ENCODE results near the gene AATK.

AATK gene

GRCh38 chr17:81204578-81204977, 38.6 kb upstream of the AATK start:
- peaks cover 0 to 27% (median 13%) of the 10 kb centered on the region in 4 donors for H3K4me1 ChIP-seq
- H3K27ac ChIP-seq, result no peak overlapping the region
- H3K9me3 ChIP-seq, result no peaks in the 10 kb centered on the region
- H3K27me3 ChIP-seq, result no peaks in the 10 kb centered on the region
- DNase-seq, result no peak
- peaks cover 0 to 43% (median 0%) of the 10 kb centered on the region in 3 donors for H3K36me3 ChIP-seq
- no peak for TF ChIP-seq CTCF (IDR thresholded peaks at IDR 0.05)
- H3K4me3 ChIP-seq, result no peak overlapping the region
- intact Hi-C loops (cut with DNase I; ENCODE audit: low total_unique reads), result no loop called here

- Histone ChIP-seq H3K27me3 (no peaks in the 10 kb centered on the region), H3K9me3 (no peaks in the 10 kb centered on the region), H3K4me3 (no peak overlapping the region), H3K27ac (no peak overlapping the region), H3K4me1 (peaks cover 0 to 22% (median 13%) of the 10 kb centered on the region in 4 donors), H3K36me3 (peaks cover 0 to 49% (median 0%) of the 10 kb centered on the region in 3 donors)
- DNase-seq, result no peak
- TF ChIP-seq CTCF (IDR thresholded peaks at IDR 0.05), result no peak
- intact Hi-C loops (cut with DNase I; ENCODE audit: low total_unique reads), result no loop called here
Observed at GRCh38 chr17:81203136-81203535, 37.1 kb upstream of the AATK start.

- Histone ChIP-seq H3K36me3 (peaks cover 0 to 56% (median 0%) of the 10 kb centered on the region in 3 donors), H3K4me1 (peaks cover 0 to 18% (median 12%) of the 10 kb centered on the region in 4 donors), H3K9me3 (no peaks in the 10 kb centered on the region), H3K27me3 (no peaks in the 10 kb centered on the region), H3K4me3 (no peak overlapping the region), H3K27ac (no peak overlapping the region)
- intact Hi-C loops (cut with DNase I; ENCODE audit: low total_unique reads), result no loop called here
- no peak for TF ChIP-seq CTCF (IDR thresholded peaks at IDR 0.05)
- no peak for DNase-seq
Observed at GRCh38 chr17:81202318-81202717, 36.3 kb upstream of the AATK start.

GRCh38 chr17:81200695-81201580, 34.9 kb upstream of the AATK start:
- peak; percentile 46 to 54 for TF ChIP-seq CTCF (IDR thresholded peaks at IDR 0.05)
- DNase-seq, result peak in 1 of 2 donors; percentile 51

GRCh38 chr17:81200201-81200600, 34.2 kb upstream of the AATK start:
- intact Hi-C loops (cut with DNase I; ENCODE audit: low total_unique reads), result no loop called here
- H3K36me3 ChIP-seq, result peaks cover 0 to 66% (median 0%) of the 10 kb centered on the region in 3 donors
- no peak overlapping the region for H3K4me3 ChIP-seq
- no peak for DNase-seq
- no peaks in the 10 kb centered on the region for H3K9me3 ChIP-seq
- TF ChIP-seq CTCF (IDR thresholded peaks at IDR 0.05), result no peak
- H3K27me3 ChIP-seq, result no peaks in the 10 kb centered on the region
- H3K4me1 ChIP-seq, result no peaks in the 10 kb centered on the region
- no peak overlapping the region for H3K27ac ChIP-seq

More at GRCh38 chr17:81200695-81201580, 34.9 kb upstream of the AATK start:
- Histone ChIP-seq H3K36me3 (peaks cover 0 to 59% (median 0%) of the 10 kb centered on the region in 3 donors), H3K4me3 (no peak overlapping the region), H3K9me3 (no peaks in the 10 kb centered on the region), H3K27me3 (no peaks in the 10 kb centered on the region), H3K27ac (no peak overlapping the region), H3K4me1 (peaks cover 0 to 5% (median 0%) of the 10 kb centered on the region in 4 donors)
- intact Hi-C loops (cut with DNase I; ENCODE audit: low total_unique reads), result no loop called here
